HG03196 (cell line): ENCODE results near the gene SP5.
"Not testable (repeated sequence)": the region's sequence is repeated elsewhere in the genome, so short reads cannot be mapped to it uniquely, and the experiment has no call there.

Experiments
- ATAC-seq: cut with Tn5 transposase; IDR thresholded peaks from one replicate; pipeline ENCODE4 v1.9.1; 2021; ENCODE audit not compliant: unreplicated experiment

Gene SP5

DNA sequence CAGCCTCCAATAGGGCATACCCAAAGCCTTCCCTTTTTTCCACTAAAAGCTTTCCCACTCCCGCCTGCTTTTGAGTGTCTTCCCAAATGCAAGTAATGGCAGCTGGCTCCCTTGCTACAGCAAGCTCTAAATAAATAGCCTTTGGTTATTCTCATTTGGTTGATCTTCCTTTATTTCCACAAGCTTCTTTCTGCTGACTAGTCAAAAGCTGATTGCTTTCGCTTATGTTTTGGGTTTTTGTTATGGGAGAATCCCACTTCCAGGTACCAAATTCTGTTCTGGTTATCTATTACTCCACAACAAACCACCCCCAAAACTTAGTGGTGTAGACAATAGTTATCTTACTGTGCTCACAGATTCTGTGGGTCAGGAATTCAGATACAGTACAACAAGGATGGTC, 22.3 kb downstream of the SP5 start:
- ATAC-seq: no peak

GRCh38 chr2:170737821-170738220, 22.7 kb downstream of the SP5 start:
- no peak for ATAC-seq

DNA sequence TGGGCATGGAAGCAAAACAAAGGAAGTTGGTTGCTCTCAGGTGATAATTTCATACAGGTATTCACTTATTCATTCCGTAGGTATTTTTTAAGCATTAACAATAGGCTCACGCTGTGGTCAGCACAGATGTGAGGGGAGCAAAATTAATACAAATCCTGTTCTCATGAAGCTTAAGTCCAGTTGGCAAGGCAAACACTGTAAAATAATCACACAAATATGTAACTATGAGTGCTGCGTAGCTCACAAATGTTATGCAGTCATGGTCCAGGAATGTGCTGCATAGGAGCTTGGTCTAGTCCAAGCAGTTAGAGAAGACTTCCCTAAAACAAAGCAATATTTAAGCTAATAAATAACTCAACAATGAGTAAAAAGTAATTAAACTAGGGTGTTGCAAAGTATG, 23.9 kb downstream of the SP5 start:
- ATAC-seq: no peak

- no peak for ATAC-seq
These were observed 24.4 kb downstream of the SP5 start for GRCh38 chr2:170739507-170740046.

- ATAC-seq: no peak
These were observed 25.5 kb downstream of the SP5 start for GRCh38 chr2:170740660-170741059.

DNA sequence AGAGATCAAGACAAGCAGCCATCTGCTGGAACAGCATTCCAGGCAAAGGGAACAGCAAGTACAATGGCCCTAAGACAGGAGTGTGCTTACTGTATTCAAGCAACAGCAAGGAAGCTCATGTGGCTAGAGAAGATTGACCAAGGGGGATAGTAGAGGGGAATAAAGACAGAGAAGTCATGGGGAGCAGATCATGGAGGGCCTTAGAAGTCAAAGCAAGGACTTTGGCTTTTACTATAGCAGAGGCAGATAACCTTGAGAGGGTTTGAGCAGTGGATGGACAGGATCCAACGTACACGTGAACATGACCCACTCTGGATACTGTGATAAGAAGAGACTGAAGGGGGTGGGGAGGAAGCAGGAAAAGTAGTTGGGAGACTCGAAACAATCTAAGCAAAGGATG, 26.9 kb downstream of the SP5 start:
- ATAC-seq: no peak

DNA sequence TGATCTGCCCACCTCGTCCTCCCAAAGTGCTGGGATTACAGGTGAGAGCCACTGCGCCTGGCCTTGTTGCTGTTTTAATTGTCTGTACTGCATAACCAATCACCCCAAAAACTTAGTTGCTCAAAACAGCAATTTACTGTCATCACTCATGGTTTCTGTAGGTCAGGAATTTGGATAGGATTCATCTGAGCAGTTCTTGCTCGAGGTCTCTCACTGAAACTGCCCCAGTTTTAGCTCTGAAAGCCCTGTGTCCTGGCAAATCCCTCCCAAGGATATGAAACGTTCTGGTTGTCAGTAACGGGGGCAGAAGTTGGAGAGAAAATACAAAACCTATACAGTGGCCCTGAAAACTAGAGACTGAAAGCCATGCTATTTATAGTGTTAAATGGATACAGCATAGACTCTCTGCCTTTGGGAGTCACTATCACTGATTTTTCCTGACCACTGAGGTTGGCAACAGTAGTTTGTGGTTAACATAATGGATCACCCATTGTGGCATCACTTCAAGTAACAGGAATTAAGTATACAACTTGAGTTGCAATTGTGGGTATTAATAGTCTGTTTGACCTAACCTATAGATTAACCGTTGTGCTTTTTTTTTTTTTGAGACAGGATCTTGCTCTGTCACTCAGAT, 27.9 kb downstream of the SP5 start:
- ATAC-seq: no peak

DNA sequence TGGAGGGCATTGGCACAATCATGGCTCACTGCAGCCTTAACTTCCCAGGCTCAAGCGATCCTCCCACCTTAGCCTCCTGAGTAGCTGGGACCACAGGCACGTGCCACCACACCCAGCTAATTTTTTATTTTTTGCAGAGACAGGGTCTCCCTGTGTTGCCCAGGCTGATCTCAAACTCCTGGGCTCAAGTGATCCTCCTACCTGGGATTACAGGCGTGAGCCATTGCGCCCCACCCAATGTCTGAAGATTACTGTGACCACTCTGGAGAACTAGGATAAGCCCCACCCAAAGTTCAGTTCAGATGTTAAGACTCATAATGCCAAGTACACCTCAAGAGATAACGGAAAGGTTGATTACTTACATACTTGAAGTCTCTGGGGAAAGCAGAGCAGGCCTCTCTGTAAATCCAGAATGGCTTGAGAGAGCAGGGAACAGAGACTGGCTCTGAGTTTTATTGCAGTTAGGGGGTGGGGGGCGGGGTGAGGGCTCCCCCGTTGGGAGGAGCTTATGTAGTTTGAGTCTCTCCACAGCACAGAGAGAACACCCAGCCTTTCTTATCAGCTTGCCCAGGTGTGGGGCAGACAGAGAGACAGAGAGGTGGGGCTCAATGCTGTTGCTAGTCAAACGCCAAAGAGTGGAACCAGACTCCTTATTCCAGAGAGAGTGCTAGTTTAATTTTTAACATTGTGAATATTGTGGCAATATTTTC, 28.5 kb downstream of the SP5 start:
- no peak for ATAC-seq

- ATAC-seq: no peak
These were observed 29.3 kb downstream of the SP5 start for GRCh38 chr2:170744248-170745002.

DNA sequence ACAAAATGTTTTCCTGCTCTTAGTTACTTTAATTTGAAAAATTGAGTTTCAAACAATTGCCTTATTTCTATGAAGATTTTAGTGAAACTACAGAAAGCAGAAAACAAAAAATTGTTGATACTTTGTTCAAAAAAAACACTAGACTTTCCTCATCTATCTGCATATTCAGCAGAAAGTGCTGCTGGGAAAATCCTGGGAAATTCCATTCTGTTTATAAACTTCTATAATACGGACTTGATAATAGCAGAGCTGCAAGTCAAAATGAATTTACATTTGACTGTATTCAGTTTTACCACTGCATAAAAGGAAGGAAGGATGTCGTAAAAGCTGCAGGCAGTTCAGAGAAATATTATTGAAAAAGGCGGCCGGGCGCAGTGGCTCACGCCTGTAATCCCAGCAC, 30.2 kb downstream of the SP5 start:
- ATAC-seq: no peak

GRCh38 chr2:170747921-170748320, 32.8 kb downstream of the SP5 start:
- no peak for ATAC-seq

- ATAC-seq: not testable (repeated sequence)
These were observed 36.4 kb downstream of the SP5 start for GRCh38 chr2:170751555-170751954.

GRCh38 chr2:170761572-170761971, 46.4 kb downstream of the SP5 start:
- no peak for ATAC-seq

DNA sequence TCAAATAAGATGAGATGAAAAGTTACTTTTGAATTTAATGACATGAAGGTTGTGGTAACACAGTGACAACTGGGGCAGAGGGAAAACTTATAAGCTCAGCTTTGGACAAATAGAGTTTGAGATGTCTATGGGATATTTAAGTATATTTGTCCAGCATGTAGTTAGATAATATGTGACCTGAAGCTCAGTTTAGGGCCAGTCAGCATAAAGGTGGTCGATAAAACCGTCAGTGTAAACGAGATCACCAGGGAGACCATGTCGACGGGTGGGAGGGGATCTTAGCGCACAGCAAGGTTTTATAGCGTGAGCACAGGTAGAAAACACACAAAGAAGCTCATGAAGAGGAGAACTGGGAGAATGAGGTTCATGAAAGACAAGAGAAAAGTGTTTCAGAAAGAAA, 47.6 kb downstream of the SP5 start:
- ATAC-seq: no peak

DNA sequence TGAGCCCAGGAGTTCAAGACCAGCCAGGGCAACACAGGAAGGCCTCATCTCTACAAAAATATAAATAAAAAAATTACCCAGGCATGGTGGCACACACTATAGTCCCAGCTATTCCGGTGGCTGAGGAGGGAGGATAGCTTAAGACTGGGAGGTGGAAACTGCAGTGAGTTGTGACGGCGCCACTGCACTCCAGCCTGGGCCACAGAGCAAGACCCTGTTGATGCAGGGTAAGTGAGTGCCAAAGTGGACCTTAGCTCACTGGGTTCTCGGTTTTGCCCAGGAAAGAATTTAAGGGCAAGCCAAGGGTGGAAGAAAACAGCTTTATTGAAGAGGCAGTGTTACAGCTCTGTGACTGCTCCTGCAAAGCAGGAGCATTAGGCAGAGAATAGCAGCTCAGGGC, 48.1 kb downstream of the SP5 start:
- no peak for ATAC-seq

DNA sequence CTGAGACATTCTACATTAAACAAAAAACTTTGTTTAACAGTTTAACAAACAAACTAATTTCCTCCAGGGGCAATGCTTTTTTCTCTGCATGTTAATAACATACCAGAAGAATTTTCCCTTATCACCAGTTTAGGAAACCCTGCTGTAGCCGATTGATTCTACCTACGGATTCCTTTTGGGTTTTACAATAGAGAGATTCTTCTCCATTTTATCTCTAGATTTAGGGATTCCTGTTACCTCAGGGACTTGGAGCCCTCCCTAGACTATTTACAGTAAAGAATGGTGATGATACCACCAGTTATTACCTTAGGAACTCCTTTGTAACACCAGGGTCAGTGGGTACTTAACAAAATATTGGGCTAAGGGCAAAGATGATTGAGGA, 49.7 kb downstream of the SP5 start:
- no peak for ATAC-seq

DNA sequence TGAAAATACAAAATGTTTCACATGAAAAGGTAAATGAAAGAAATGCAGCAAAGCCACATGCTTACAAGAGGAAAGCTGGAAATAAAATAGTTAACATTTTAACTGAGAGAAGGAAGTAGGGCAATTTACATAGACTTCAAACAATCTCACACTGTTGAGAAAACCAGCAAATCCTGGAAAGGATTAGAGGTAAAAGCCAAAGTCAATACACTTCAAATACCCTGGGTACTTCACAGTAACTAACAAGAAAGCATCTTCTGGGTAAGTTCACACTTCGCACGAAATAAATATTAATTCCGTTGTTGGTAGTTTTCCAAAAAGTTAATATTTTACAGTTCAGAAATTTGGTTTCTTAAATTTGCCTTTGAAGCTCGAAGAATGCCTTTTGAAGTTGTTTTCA, 51.6 kb downstream of the SP5 start:
- ATAC-seq: no peak
